Upper lobe of left lung (tissue), 4 donors: ENCODE results near the gene STK16.

Experiments used
- CTCF ChIP-seq, 6 experiments: fragments of 450-650 bp in 4 of 6; fragments of 200-600 bp in 2 of 6; sonication (generic) in 2 of 6; IDR thresholded peaks; one replicate each; pipeline ENCODE4 v1.5.1; 2016 to 2019; ENCODE audit warnings: antibody characterized with exemption in 6 of 6
- POLR2A ChIP-seq, 4 donors: fragments of 450-650 bp; IDR thresholded peaks; one replicate each; pipeline ENCODE4 v1.5.1; 2016 to 2017; ENCODE audit warnings: antibody characterized with exemption in 4 of 4, mild to moderate bottlenecking in 2 of 4
- POLR2AphosphoS5 ChIP-seq, 2 donors: sonication (generic); formaldehyde crosslinking; IDR thresholded peaks; one replicate each; pipeline ENCODE4 v1.5.1; 2017; ENCODE audit warnings: antibody characterized with exemption in 2 of 2

- TF ChIP-seq CTCF (IDR thresholded peaks at IDR 0.05), result no peak
- no peak for TF ChIP-seq POLR2A (IDR thresholded peaks at IDR 0.05)
- TF ChIP-seq POLR2AphosphoS5 (IDR thresholded peaks at IDR 0.05), result no peak
Observed at GRCh38 chr2:219281588-219281987, 36.3 kb downstream of the STK16 start.
